K562 treated with DMSO at 1 percent for 24 hours (cell line): ENCODE results near the gene EID3. TPM values are rescaled to one million over a fixed set of nuclear protein-coding genes. Genes with fewer than 3 reads are reported as not detected.

Experiments
- total RNA-seq: library from RNA; unstranded; fragments of 300-600 nt; gene quantifications from 2 replicates; pipeline ENCODE4 v1.2.3, GENCODE V29; 2022; ENCODE audit warnings: low read depth; ENCODE audit not compliant: insufficient read depth

The EID3 gene
- total RNA-seq: not detected in 2 replicates

DNA sequence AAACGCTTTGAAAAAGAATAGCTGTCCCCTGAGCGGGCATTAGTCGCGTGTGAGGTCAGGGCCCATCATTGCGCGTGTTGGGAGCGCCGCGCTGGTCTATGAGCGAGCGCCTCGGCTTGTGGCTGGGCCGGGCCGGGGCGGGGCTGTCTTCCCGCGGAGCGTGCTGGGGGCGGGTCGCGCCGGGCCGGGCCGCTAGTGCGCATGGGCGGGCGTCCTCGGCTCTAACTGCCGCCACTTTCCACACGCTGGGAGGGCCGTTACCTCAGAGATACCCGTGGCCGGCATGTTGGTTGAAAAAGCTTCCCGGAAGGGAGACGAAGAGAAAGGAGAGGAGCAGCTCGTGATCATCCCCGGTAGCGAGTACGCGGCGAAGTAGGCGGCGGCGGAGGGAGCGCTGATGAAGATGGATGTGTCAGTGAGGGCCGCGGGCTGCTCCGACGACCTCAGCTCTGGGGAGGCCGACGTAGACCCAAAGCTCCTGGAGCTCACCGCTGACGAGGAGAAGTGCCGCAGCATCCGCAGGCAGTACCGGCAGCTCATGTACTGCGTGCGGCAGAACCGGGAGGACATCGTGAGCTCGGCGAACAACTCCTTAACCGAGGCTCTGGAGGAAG lies at the start of gene EID3:
Gene EID3 (plus strand): TSS at position 202 of the 614 bp plus-strand sequence. CDS start 196 bp downstream, at position 398.

Other genes with a start within 250 kb of the EID3 start
- gene HCFC2, start 239.2 kb upstream of the EID3 start, total RNA-seq: 4.3 and 4.5 TPM in 2 replicates
- 17.7 and 18.3 TPM in 2 replicates for gene NFYB, start 165.5 kb upstream of the EID3 start, total RNA-seq
- gene TXNRD1, start 88.0 kb upstream of the EID3 start, total RNA-seq: 106 and 123 TPM in 2 replicates
- gene CHST11, start 153.2 kb downstream of the EID3 start, total RNA-seq: 34.1 and 42.8 TPM in 2 replicates